ENCODE measurements around the gene LDLRAD1.
A peak's percentile ranks its signal among the peaks of the same experiment; 100 is the strongest.
"Not testable (repeated sequence)": the region's sequence is repeated elsewhere in the genome, so short reads cannot be mapped to it uniquely, and the experiment has no call there.

Gene LDLRAD1

GRCh38 chr1:54017979-54018378 lies at the start of gene LDLRAD1:
Gene LDLRAD1, minus strand, starts transcription at chr1:54018186. Its CDS starts 74 bp downstream, at chr1:54018112.
- Histone ChIP-seq H3K9ac (ENCODE audit: low read depth, low read length) (no peak within 1 kb of the TSS; the same call in 1 of the 2 replicates), H3K4me3 (ENCODE audit: low read length) (no peak within 1 kb of the TSS), H3K4me1 (ENCODE audit: insufficient read depth, low read length) (no peaks in the 10 kb centered on the region), H3K27ac (ENCODE audit: low read length) (no peak within 1 kb of the TSS), H3K9me3 (ENCODE audit: insufficient read depth, low read depth, low read length) (no peaks in the 10 kb centered on the region), H3K27me3 (ENCODE audit: insufficient read depth, low read length) (no peaks in the 10 kb centered on the region), H3K36me3 (ENCODE audit: insufficient read depth, low read depth, low read length) (no peaks in the 10 kb centered on the region)

- no peak overlapping the region for H3K4me3 ChIP-seq (ENCODE audit: low read length)
- no peak overlapping the region for H3K27ac ChIP-seq (ENCODE audit: low read length)
- H3K27me3 ChIP-seq (ENCODE audit: insufficient read depth, low read length), result no peaks in the 10 kb centered on the region
- no peaks in the 10 kb centered on the region for H3K36me3 ChIP-seq (ENCODE audit: insufficient read depth, low read depth, low read length)
- no peaks in the 10 kb centered on the region for H3K9me3 ChIP-seq (ENCODE audit: insufficient read depth, low read depth, low read length)
- no peaks in the 10 kb centered on the region for H3K4me1 ChIP-seq (ENCODE audit: insufficient read depth, low read length)
- no peak overlapping the region for H3K9ac ChIP-seq (ENCODE audit: low read depth, low read length)
These were observed 46.3 kb upstream of the LDLRAD1 start for GRCh38 chr1:54064299-54064698.

GRCh38 chr1:54054438-54054749 lies 36.4 kb upstream of the LDLRAD1 start:
- peak overlapping the region; percentile 86 for H3K4me3 ChIP-seq (ENCODE audit: low read length)
- H3K27ac ChIP-seq (ENCODE audit: low read length), result no peak overlapping the region
- H3K9ac ChIP-seq (ENCODE audit: low read depth, low read length), result peak overlapping the region; percentile 89; the same call in 1 of the 2 replicates
- H3K9me3 ChIP-seq (ENCODE audit: insufficient read depth, low read depth, low read length), result no peaks in the 10 kb centered on the region
- H3K36me3 ChIP-seq (ENCODE audit: insufficient read depth, low read depth, low read length), result no peaks in the 10 kb centered on the region
- no peaks in the 10 kb centered on the region for H3K27me3 ChIP-seq (ENCODE audit: insufficient read depth, low read length)
- H3K4me1 ChIP-seq (ENCODE audit: insufficient read depth, low read length), result no peaks in the 10 kb centered on the region; the same call in 1 of the 2 replicates

GRCh38 chr1:54053745-54054437 lies 35.9 kb upstream of the LDLRAD1 start:
- Histone ChIP-seq H3K9me3 (ENCODE audit: insufficient read depth, low read depth, low read length) (no peaks in the 10 kb centered on the region), H3K27me3 (ENCODE audit: insufficient read depth, low read length) (no peaks in the 10 kb centered on the region), H3K27ac (ENCODE audit: low read length) (peak overlapping the region; percentile 64), H3K9ac (ENCODE audit: low read depth, low read length) (peak overlapping the region; percentile 89), H3K36me3 (ENCODE audit: insufficient read depth, low read depth, low read length) (no peaks in the 10 kb centered on the region), H3K4me3 (ENCODE audit: low read length) (peak overlapping the region; percentile 86), H3K4me1 (ENCODE audit: insufficient read depth, low read length) (no peaks in the 10 kb centered on the region; the same call in 1 of the 2 replicates)

- Histone ChIP-seq H3K9ac (ENCODE audit: low read depth, low read length) (peak within 1 kb of the TSS; percentile 90), H3K36me3 (ENCODE audit: insufficient read depth, low read depth, low read length) (no peaks in the 10 kb centered on the region), H3K27ac (ENCODE audit: low read length) (peak within 1 kb of the TSS; percentile 64), H3K4me3 (ENCODE audit: low read length) (peak within 1 kb of the TSS; percentile 86), H3K27me3 (ENCODE audit: insufficient read depth, low read length) (no peaks in the 10 kb centered on the region), H3K9me3 (ENCODE audit: insufficient read depth, low read depth, low read length) (no peaks in the 10 kb centered on the region), H3K4me1 (ENCODE audit: insufficient read depth, low read length) (no peaks in the 10 kb centered on the region; the same call in 1 of the 2 replicates)
These were observed 35.2 kb upstream of the LDLRAD1 start, which contains the start of the genes TCEANC2 and TMEM59 for GRCh38 chr1:54052934-54053744. Gene TCEANC2, plus strand, starts transcription at chr1:54053608. Its CDS starts 815 bp downstream, at chr1:54054423. Gene TMEM59, minus strand, starts transcription at chr1:54053204. Its CDS starts 16 bp downstream, at chr1:54053188.

GRCh38 chr1:54052431-54052933 lies 34.5 kb upstream of the LDLRAD1 start:
- Histone ChIP-seq H3K27ac (ENCODE audit: low read length) (peak overlapping the region; percentile 16), H3K9me3 (ENCODE audit: insufficient read depth, low read depth, low read length) (no peaks in the 10 kb centered on the region), H3K27me3 (ENCODE audit: insufficient read depth, low read length) (no peaks in the 10 kb centered on the region), H3K4me3 (ENCODE audit: low read length) (peak overlapping the region; percentile 86), H3K9ac (ENCODE audit: low read depth, low read length) (peak overlapping the region; percentile 90), H3K36me3 (ENCODE audit: insufficient read depth, low read depth, low read length) (no peaks in the 10 kb centered on the region), H3K4me1 (ENCODE audit: insufficient read depth, low read length) (no peaks in the 10 kb centered on the region; the same call in 1 of the 2 replicates)

- H3K9me3 ChIP-seq (ENCODE audit: insufficient read depth, low read depth, low read length), result no peaks in the 10 kb centered on the region
- no peaks in the 10 kb centered on the region for H3K27me3 ChIP-seq (ENCODE audit: insufficient read depth, low read length)
- H3K36me3 ChIP-seq (ENCODE audit: insufficient read depth, low read depth, low read length), result no peaks in the 10 kb centered on the region
- peak overlapping the region; percentile 90 for H3K9ac ChIP-seq (ENCODE audit: low read depth, low read length)
- no peaks in the 10 kb centered on the region; the same call in 1 of the 2 replicates for H3K4me1 ChIP-seq (ENCODE audit: insufficient read depth, low read length)
- H3K4me3 ChIP-seq (ENCODE audit: low read length), result peak overlapping the region; percentile 86
- no peak overlapping the region for H3K27ac ChIP-seq (ENCODE audit: low read length)
These were observed 34.0 kb upstream of the LDLRAD1 start for GRCh38 chr1:54051933-54052430.

GRCh38 chr1:54050435-54050834 lies 32.4 kb upstream of the LDLRAD1 start:
- not testable (repeated sequence) for H3K9ac ChIP-seq (ENCODE audit: low read depth, low read length); H3K36me3 ChIP-seq (ENCODE audit: insufficient read depth, low read depth, low read length); H3K27me3 ChIP-seq (ENCODE audit: insufficient read depth, low read length); H3K9me3 ChIP-seq (ENCODE audit: insufficient read depth, low read depth, low read length); H3K4me1 ChIP-seq (ENCODE audit: insufficient read depth, low read length); H3K27ac ChIP-seq (ENCODE audit: low read length); H3K4me3 ChIP-seq (ENCODE audit: low read length)

- Histone ChIP-seq H3K9me3 (ENCODE audit: insufficient read depth, low read depth, low read length) (no peaks in the 10 kb centered on the region), H3K36me3 (ENCODE audit: insufficient read depth, low read depth, low read length) (peaks cover 7% of the 10 kb centered on the region), H3K4me1 (ENCODE audit: insufficient read depth, low read length) (no peaks in the 10 kb centered on the region; the same call in 1 of the 2 replicates), H3K9ac (ENCODE audit: low read depth, low read length) (no peak overlapping the region), H3K4me3 (ENCODE audit: low read length) (no peak overlapping the region), H3K27ac (ENCODE audit: low read length) (no peak overlapping the region), H3K27me3 (ENCODE audit: insufficient read depth, low read length) (no peaks in the 10 kb centered on the region)
These were observed 29.7 kb upstream of the LDLRAD1 start for GRCh38 chr1:54047384-54048305.

- Histone ChIP-seq H3K9me3 (ENCODE audit: insufficient read depth, low read depth, low read length) (no peaks in the 10 kb centered on the region), H3K4me3 (ENCODE audit: low read length) (no peak overlapping the region)
These were observed 28.8 kb upstream of the LDLRAD1 start for GRCh38 chr1:54046671-54047383.

More at GRCh38 chr1:54046671-54047383, 28.8 kb upstream of the LDLRAD1 start:
- Histone ChIP-seq H3K36me3 (ENCODE audit: insufficient read depth, low read depth, low read length) (peaks cover 15% of the 10 kb centered on the region), H3K27me3 (ENCODE audit: insufficient read depth, low read length) (no peaks in the 10 kb centered on the region), H3K27ac (ENCODE audit: low read length) (no peak overlapping the region), H3K4me1 (ENCODE audit: insufficient read depth, low read length) (no peaks in the 10 kb centered on the region; the same call in 1 of the 2 replicates), H3K9ac (ENCODE audit: low read depth, low read length) (no peak overlapping the region)
